H1 (cell line): ENCODE measurements around the gene MKLN1. TPM values are rescaled to one million over a fixed set of nuclear protein-coding genes. Genes with fewer than 3 reads are reported as not detected.

Source experiments
- CTCF ChIA-PET: fragments of 300-600 bp; sonication (Branson Sonifier 250); formaldehyde crosslinking; loops from one replicate; lab custom pipeline; 2021; ENCODE audit not compliant: partially characterized antibody; lab: Charles Lee
- POLR2A ChIA-PET: fragments of 300-600 bp; sonication (Branson Sonifier 250); formaldehyde crosslinking; loops from one replicate; lab custom pipeline; 2021; ENCODE audit warnings: inconsistent platforms; ENCODE audit not compliant: partially characterized antibody; lab: Charles Lee
- DNase-seq, 2 experiments: peaks; one replicate each; pipeline versions ENCODE4 v3.0.0 to v3.0.0-alpha.2; 2010 to 2022; ENCODE audit warnings: low spot score in 2 of 2, low read depth in 1 of 2, mixed read lengths in 1 of 2
- FAIRE-seq: peaks from 2 replicates; lab custom pipeline; 2011; peaks lifted over from hg19 to GRCh38; lab: Jason Lieb, UNC
- H2AFZ ChIP-seq: 2 replicates; pipeline ENCODE4 v1.8.1; 2012; ENCODE audit warnings: low read length, inconsistent platforms
- H2AK5ac ChIP-seq: 2 replicates; pipeline ENCODE4 v1.6.1; 2013; ENCODE audit warnings: low read depth, low read length
- H2BK120ac ChIP-seq: replicated peaks from 2 replicates; pipeline ENCODE3; 2013; ENCODE audit warnings: low read depth, low read length, inconsistent platforms
- H2BK12ac ChIP-seq: 2 replicates; pipeline ENCODE4 v1.6.1; 2013; ENCODE audit warnings: low read depth, low read length
- H2BK15ac ChIP-seq: 2 replicates; pipeline ENCODE4 v1.6.1; 2013; ENCODE audit warnings: low read length
- H2BK20ac ChIP-seq: 2 replicates; pipeline ENCODE4 v1.6.1; 2013; ENCODE audit warnings: low read length
- H2BK5ac ChIP-seq: 2 replicates; pipeline ENCODE4 v1.6.1; 2013; ENCODE audit warnings: low read depth, low read length
- H3K14ac ChIP-seq: 2 replicates; pipeline ENCODE4 v1.6.1; 2013; ENCODE audit warnings: inconsistent platforms; ENCODE audit not compliant: insufficient read length
- H3K18ac ChIP-seq: 2 replicates; pipeline ENCODE4 v1.6.1; 2013; ENCODE audit warnings: low read length; ENCODE audit errors: extremely low read depth
- H3K23ac ChIP-seq: 2 replicates; pipeline ENCODE4 v1.6.1; 2013; ENCODE audit warnings: inconsistent platforms; ENCODE audit not compliant: insufficient read length
- H3K23me2 ChIP-seq: 2 replicates; pipeline ENCODE4 v1.6.1; 2013; ENCODE audit warnings: low read depth, low read length
- H3K27ac ChIP-seq: 2 replicates; pipeline ENCODE4 v1.6.1; 2011; ENCODE audit warnings: low read depth, low read length, inconsistent platforms
- H3K27me3 ChIP-seq, 4 experiments: replicated peaks in 1 of 4; 1 replicate in 1 of 4; 2 replicates in 3 of 4; pipeline versions ENCODE4 v1.6.1 to v1.8.1; 2011 to 2013; ENCODE audit warnings: low read length in 3 of 4, mild to moderate bottlenecking in 3 of 4, inconsistent platforms in 2 of 4, mixed read lengths in 2 of 4, moderate library complexity in 1 of 4; ENCODE audit not compliant: control insufficient read depth in 3 of 4, insufficient read depth in 3 of 4; ENCODE audit errors: extremely low read depth in 1 of 4
- H3K36me3 ChIP-seq, 4 experiments: 2 replicates each; pipeline versions ENCODE4 v1.6.1 to v1.8.1; 2011 to 2013; ENCODE audit warnings: mild to moderate bottlenecking in 4 of 4, low read length in 3 of 4, moderate library complexity in 2 of 4, control low read depth in 1 of 4, inconsistent platforms in 1 of 4; ENCODE audit not compliant: insufficient read depth in 4 of 4, control insufficient read depth in 2 of 4
- H3K4ac ChIP-seq: replicated peaks from 2 replicates; pipeline ENCODE3; 2013; ENCODE audit warnings: low read length, low read depth, mixed read lengths, inconsistent platforms; ENCODE audit not compliant: insufficient read length
- H3K4me1 ChIP-seq, 4 experiments: replicated peaks in 1 of 4; 1 replicate in 1 of 4; 2 replicates in 3 of 4; pipeline versions ENCODE4 v1.6.1 to v1.8.1; 2011 to 2013; ENCODE audit warnings: low read length in 3 of 4, inconsistent platforms in 2 of 4, mixed read lengths in 1 of 4; ENCODE audit not compliant: insufficient read depth in 4 of 4, control insufficient read depth in 3 of 4
- H3K4me2 ChIP-seq, 2 experiments: 2 replicates each; pipeline versions ENCODE4 v1.6.1 to v1.8.1; 2011 to 2013; ENCODE audit warnings: low read depth in 2 of 2, low read length in 2 of 2, control low read depth in 1 of 2, inconsistent platforms in 1 of 2, mild to moderate bottlenecking in 1 of 2; ENCODE audit not compliant: insufficient read depth in 1 of 2
- H3K4me3 ChIP-seq, 4 experiments: fragments of 200-600, 300-600 bp in 1 of 4; sonication (generic), shearing (Covaris generic), sonication (Bioruptor Twin) in 1 of 4; 2 replicates each; pipeline versions ENCODE4 v1.5.1 to v1.8.1; 2011 to 2016; ENCODE audit warnings: low read length in 4 of 4, low read depth in 3 of 4, control low read depth in 2 of 4, inconsistent platforms in 2 of 4, mild to moderate bottlenecking in 2 of 4, mixed read lengths in 1 of 4, moderate library complexity in 1 of 4; ENCODE audit not compliant: insufficient read depth in 2 of 4; ENCODE audit errors: extremely low read depth in 1 of 4
- H3K56ac ChIP-seq: replicated peaks from 2 replicates; pipeline ENCODE3; 2013; ENCODE audit warnings: low read depth, mild to moderate bottlenecking, mixed read lengths, low read length, inconsistent platforms; ENCODE audit not compliant: insufficient read length
- H3K79me1 ChIP-seq: 2 replicates; pipeline ENCODE4 v1.6.1; 2013; ENCODE audit warnings: low read depth, low read length, control low read depth
- H3K79me2 ChIP-seq, 2 experiments: 2 replicates each; pipeline versions ENCODE4 v1.6.1 to v1.8.1; 2012 to 2013; ENCODE audit warnings: low read length in 2 of 2, mild to moderate bottlenecking in 2 of 2, inconsistent platforms in 1 of 2; ENCODE audit not compliant: insufficient read depth in 2 of 2, control insufficient read depth in 1 of 2
- H3K9ac ChIP-seq, 4 experiments: replicated peaks in 1 of 4; 1 replicate in 1 of 4; 2 replicates in 3 of 4; pipeline versions ENCODE4 v1.6.1 to v1.8.1; 2011 to 2013; ENCODE audit warnings: low read depth in 3 of 4, low read length in 3 of 4, control low read depth in 2 of 4, mild to moderate bottlenecking in 2 of 4, moderate library complexity in 2 of 4, inconsistent platforms in 1 of 4; ENCODE audit errors: extremely low read depth in 1 of 4
- H3K9me3 ChIP-seq, 2 experiments: 2 replicates each; pipeline versions ENCODE4 v1.6.1 to v1.8.1; 2012 to 2013; ENCODE audit warnings: mild to moderate bottlenecking in 2 of 2, moderate library complexity in 2 of 2, control low read depth in 1 of 2, inconsistent platforms in 1 of 2, low read depth in 1 of 2, low read length in 1 of 2, mixed read lengths in 1 of 2; ENCODE audit not compliant: insufficient read depth in 2 of 2
- H4K20me1 ChIP-seq, 2 experiments: replicated peaks in 1 of 2; 2 replicates each; pipeline versions ENCODE3 to v1.8.1; 2011 to 2013; ENCODE audit warnings: inconsistent platforms in 2 of 2, low read length in 2 of 2, mild to moderate bottlenecking in 1 of 2; ENCODE audit not compliant: insufficient read depth in 2 of 2, control insufficient read depth in 1 of 2
- H4K5ac ChIP-seq: 2 replicates; pipeline ENCODE4 v1.6.1; 2013; ENCODE audit warnings: low read length, low read depth, mixed read lengths, inconsistent platforms; ENCODE audit not compliant: insufficient read length
- H4K8ac ChIP-seq: 2 replicates; pipeline ENCODE4 v1.8.0; 2013; ENCODE audit warnings: mild to moderate bottlenecking, moderate library complexity, low read length, inconsistent platforms; ENCODE audit not compliant: insufficient read depth; ENCODE audit errors: extremely low read depth
- H4K91ac ChIP-seq: replicated peaks from 2 replicates; pipeline ENCODE3; 2013; ENCODE audit warnings: low read length, mixed read lengths, inconsistent platforms; ENCODE audit not compliant: insufficient read length
- HDAC6 ChIP-seq: IDR thresholded peaks from one replicate; pipeline ENCODE4 v1.7.1; 2012; ENCODE audit warnings: low read depth, mild to moderate bottlenecking, inconsistent platforms, low read length, moderate library complexity
- POLR2A ChIP-seq, 2 experiments: IDR thresholded peaks; 1 replicate in 1 of 2; 2 replicates in 1 of 2; pipeline ENCODE4 v1.6.1; 2011; ENCODE audit warnings: low read depth in 2 of 2, low read length in 2 of 2, mild to moderate bottlenecking in 2 of 2; ENCODE audit errors: control extremely low read depth in 1 of 2
- POLR2AphosphoS5 ChIP-seq: IDR thresholded peaks from 2 replicates; pipeline ENCODE4 v1.6.1; 2011; ENCODE audit warnings: low read depth, low read length
- SUZ12 ChIP-seq: fragments of 200-600 bp; sonication (generic); IDR thresholded peaks from 2 replicates; pipeline ENCODE4 v1.6.1; 2012; ENCODE audit warnings: mild to moderate bottlenecking, inconsistent platforms, low read length, moderate library complexity, mixed read lengths
- TBP ChIP-seq: IDR thresholded peaks from 2 replicates; pipeline ENCODE4 v1.6.1; 2011; ENCODE audit warnings: low read depth, low read length, improper control_type of control experiment
- TEAD4 ChIP-seq: IDR thresholded peaks from 2 replicates; pipeline ENCODE4 v1.6.1; 2012; ENCODE audit warnings: low read depth, low read length, inconsistent platforms, mixed read lengths
- WGBS, 2 experiments: shearing (Covaris generic) in 1 of 2; methylation state at CpG; one replicate each; pipeline versions ENCODE4 v1.1.6 to v1.1.7; 2013 to 2015; ENCODE audit warnings: low lambda C conversion rate in 2 of 2, mixed read lengths in 2 of 2, inconsistent platforms in 1 of 2, low coverage in 1 of 2, missing lambda C conversion rate in 1 of 2; ENCODE audit not compliant: insufficient replicate concordance in 2 of 2, insufficient coverage in 1 of 2, insufficient read length in 1 of 2; ENCODE audit errors: extremely low coverage in 1 of 2, missing lambda C conversion rate in 1 of 2; 5-methylcytosine and 5-hydroxymethylcytosine counted together
- polyA plus RNA-seq, 7 experiments: library from polyadenylated mRNA; depleted of rRNA in 3 of 7; stranded (reverse) in 5 of 7; unstranded in 2 of 7; fragments of >200 nt in 5 of 7; fragments of 200-250 nt in 2 of 7; gene quantifications; 1 replicate in 5 of 7; 2 replicates in 1 of 7; 4 replicates in 1 of 7; pipeline versions ENCODE4 v1.2.1 to v1.2.3, GENCODE V29; 2011 to 2013; ENCODE audit warnings: missing spikeins in 2 of 7, mixed read lengths in 2 of 7
- total RNA-seq: library from RNA; stranded (reverse); fragmentation: NEBNext Ultra II Directional; extraction: Animal tissue kit (Norgen Biotek cat#: 25700); gene quantifications from 2 replicates; pipeline ENCODE4 v1.2.1, GENCODE V29; 2021

The MKLN1 gene
- total and polyA plus RNA-seq, 2 of the 8 experiments (the other 6 are each of a cell fraction or from before 2014, with no cell fraction given), result 22.3 to 50.9 TPM

- Histone ChIP-seq H2AK5ac (no peak overlapping the region), H3K23me2 (no peaks in the 10 kb centered on the region), H4K5ac (no peak overlapping the region), H3K4me2 (no peak overlapping the region), H2BK12ac (no peak overlapping the region), H3K36me3 (peaks cover 0 to 3% (median 0%) of the 10 kb centered on the region in 4 experiments; a peak in 1 of 8 replicates), H3K56ac (peak overlapping the region; percentile 47), H2BK20ac (no peak overlapping the region), H2BK15ac (no peak overlapping the region), H2AFZ (no peak overlapping the region), H3K79me1 (no peaks in the 10 kb centered on the region), H3K4ac (no peak overlapping the region), H2BK5ac (no peak overlapping the region), H3K27me3 (no peaks in the 10 kb centered on the region), H3K9ac (no peak overlapping the region), H3K79me2 (no peaks in the 10 kb centered on the region), H3K9me3 (no peaks in the 10 kb centered on the region), H4K91ac (no peak overlapping the region), H3K14ac (no peak overlapping the region), H2BK120ac (no peak overlapping the region), H3K23ac (no peak overlapping the region), H4K20me1 (no peaks in the 10 kb centered on the region), H3K27ac (no peak overlapping the region), H4K8ac (no peak overlapping the region), H3K18ac (no peak overlapping the region), H3K4me1 (no peaks in the 10 kb centered on the region), H3K4me3 (no peak overlapping the region)
- ChIA-PET CTCF (interaction anchor here (0.8 kb wide), 2 partner anchors 209 to 665 kb away, joined by 3 read pairs; no protein-coding TSS in a partner anchor), POLR2A (no interaction called here)
- DNase-seq (no peak), FAIRE-seq (no peak)
- WGBS, 2 experiments, result 93% methylated on average over 4 of the region's 4 CpGs; no CpG with 5 or more reads in 1 of the 2 experiments
- TF ChIP-seq POLR2A (IDR thresholded peaks at IDR 0.05; ENCODE audit: control extremely low read depth in 1 of 2, low read depth in 2 of 2, low read length in 2 of 2) (no peak), SUZ12 (no peak), TBP (no peak), TEAD4 (no peak), POLR2AphosphoS5 (no peak), HDAC6 (no peak)
These were observed 153.0 kb downstream of the MKLN1 start for GRCh38 chr7:131480384-131481315.
